K562 (cell line): ENCODE measurements around the gene FAM131C. TPM values are rescaled to one million over a fixed set of nuclear protein-coding genes. Genes with fewer than 3 reads are reported as not detected.

Experiments
- C11orf30 ChIP-seq: fragments of 450-650 bp; IDR thresholded peaks from 2 replicates; pipeline ENCODE4 v1.6.1; 2016; ENCODE audit warnings: low read depth, mild to moderate bottlenecking
- CEBPB ChIP-seq: fragments of 450-650 bp; IDR thresholded peaks from 2 replicates; pipeline ENCODE4 v1.6.1; 2016; ENCODE audit warnings: missing genetic modification characterization, missing compliant biosample characterization
- FOSL1 ChIP-seq: fragments of 200-800 bp; sonication (Bioruptor generic); conservative IDR thresholded peaks from 2 replicates; pipeline ENCODE4 v1.6.1; 2016; ENCODE audit warnings: missing genetic modification characterization, missing compliant biosample characterization
- HLTF ChIP-seq: fragments of 450-650 bp; IDR thresholded peaks from 2 replicates; pipeline ENCODE4 v1.6.1; 2016
- NBN ChIP-seq: fragments of 450-650 bp; IDR thresholded peaks from 2 replicates; pipeline ENCODE4 v1.6.1; 2016; ENCODE audit warnings: low read depth, mild to moderate bottlenecking
- NCOA1 ChIP-seq: fragments of 450-650 bp; IDR thresholded peaks from 2 replicates; pipeline ENCODE4 v1.6.1; 2016; ENCODE audit warnings: low read depth
- RBM14 ChIP-seq: fragments of 200-400 bp; formaldehyde crosslinking; IDR thresholded peaks from 2 replicates; pipeline ENCODE4 v1.6.1; 2018; ENCODE audit warnings: low read depth, mild to moderate bottlenecking, low read length, moderate library complexity, borderline replicate concordance; ENCODE audit not compliant: insufficient read depth
- SIRT6 ChIP-seq: IDR thresholded peaks from one replicate; pipeline ENCODE4 v1.6.1; 2012; ENCODE audit warnings: low read depth, mild to moderate bottlenecking, control low read depth, inconsistent platforms, low read length, moderate library complexity
- SMAD2 ChIP-seq: fragments of 150-350 bp; IDR thresholded peaks from 2 replicates; pipeline ENCODE4 v1.6.1; 2014; ENCODE audit warnings: low read depth, mild to moderate bottlenecking, low read length
- SRSF7 ChIP-seq: fragments of 200-400 bp; formaldehyde crosslinking; optimal IDR thresholded peaks from 2 replicates; pipeline ENCODE3; 2017; ENCODE audit warnings: mild to moderate bottlenecking, low read depth, low read length
- TCF7L2 ChIP-seq: fragments of 150-350 bp; IDR thresholded peaks from 2 replicates; pipeline ENCODE4 v1.6.1; 2016; ENCODE audit warnings: low read depth, mild to moderate bottlenecking, low read length, moderate library complexity
- TOE1 ChIP-seq, 2 experiments: fragments of 450-650 bp in 1 of 2; sonication (generic) in 1 of 2; formaldehyde crosslinking in 1 of 2; IDR thresholded peaks; 2 replicates each; pipeline versions ENCODE4 v1.7.1 to v1.8.0; 2016 to 2022; ENCODE audit warnings: borderline replicate concordance in 2 of 2, mild to moderate bottlenecking in 2 of 2, antibody characterized with exemption in 1 of 2, inconsistent platforms in 1 of 2, low read depth in 1 of 2, missing genetic modification reagents in 1 of 2, moderate library complexity in 1 of 2
- ZNF347 ChIP-seq: fragments of 450-650 bp; formaldehyde crosslinking; IDR thresholded peaks from 2 replicates; pipeline ENCODE4 v1.4.0; 2020; ENCODE audit warnings: low read depth, mild to moderate bottlenecking, moderate library complexity
- ZNF561 ChIP-seq: fragments of 450-650 bp; formaldehyde crosslinking; conservative IDR thresholded peaks from 2 replicates; pipeline ENCODE4 v1.4.0; 2020; ENCODE audit warnings: mild to moderate bottlenecking, moderate library complexity
- ZNF583 ChIP-seq: fragments of 250-450 bp; sonication (Bioruptor Pico); IDR thresholded peaks from 2 replicates; pipeline ENCODE4 v1.4.0; 2020
- polyA plus RNA-seq, 8 experiments: library from polyadenylated mRNA; depleted of rRNA in 4 of 8; stranded (reverse) in 5 of 8; unstranded in 3 of 8; fragments of >200 nt; fragmentation: Nextera tagmentation in 2 of 8; fragmentation: Illumina TruSeq in 1 of 8; extraction: Ambion mirVana in 2 of 8; extraction: Trizol in 1 of 8; gene quantifications; 2 replicates each; pipeline versions ENCODE4 v1.2.1 to v1.2.3, GENCODE V29; 2011 to 2014; ENCODE audit warnings: inconsistent platforms in 1 of 8, missing spikeins in 1 of 8
- total RNA-seq, 7 experiments: library from RNA; depleted of rRNA in 6 of 7; stranded (reverse); fragments of >200 nt in 6 of 7; fragmentation: Illumina TruSeq in 2 of 7; extraction: Trizol in 2 of 7; gene quantifications; 2 replicates each; pipeline versions ENCODE4 v1.2.1 to v1.2.3, GENCODE V29; 2011 to 2021; ENCODE audit warnings: low replicate concordance in 1 of 7
- TF ChIP-seq, protein P1 (sequence below): fragments of 250-450 bp; sonication (Bioruptor Pico); IDR thresholded peaks from 2 replicates; pipeline ENCODE4 v1.8.0; 2022; ENCODE audit warnings: inconsistent platforms
- TF ChIP-seq, protein P2 (sequence below): fragments of 250-450 bp; sonication (Bioruptor Pico); IDR thresholded peaks from 2 replicates; pipeline ENCODE4 v1.9.0; 2021; ENCODE audit warnings: mild to moderate bottlenecking, inconsistent platforms
- TF ChIP-seq, protein P3 (sequence below): fragments of 450-650 bp; IDR thresholded peaks from one replicate; pipeline ENCODE4 v1.6.1; 2018; ENCODE audit warnings: mild to moderate bottlenecking, moderate library complexity; ENCODE audit not compliant: partially characterized antibody
- TF ChIP-seq, protein P4 (sequence below): fragments of 250-450 bp; sonication (Bioruptor Pico); IDR thresholded peaks from 2 replicates; pipeline ENCODE4 v1.5.0; 2020; ENCODE audit warnings: mild to moderate bottlenecking

FAM131C gene
- total and polyA plus RNA-seq, 9 of the 15 experiments (the other 6 are each of a cell fraction or from before 2014, with no cell fraction given), result 0.10 to 0.29 (median 0.16) TPM; not detected in 6

DNA sequence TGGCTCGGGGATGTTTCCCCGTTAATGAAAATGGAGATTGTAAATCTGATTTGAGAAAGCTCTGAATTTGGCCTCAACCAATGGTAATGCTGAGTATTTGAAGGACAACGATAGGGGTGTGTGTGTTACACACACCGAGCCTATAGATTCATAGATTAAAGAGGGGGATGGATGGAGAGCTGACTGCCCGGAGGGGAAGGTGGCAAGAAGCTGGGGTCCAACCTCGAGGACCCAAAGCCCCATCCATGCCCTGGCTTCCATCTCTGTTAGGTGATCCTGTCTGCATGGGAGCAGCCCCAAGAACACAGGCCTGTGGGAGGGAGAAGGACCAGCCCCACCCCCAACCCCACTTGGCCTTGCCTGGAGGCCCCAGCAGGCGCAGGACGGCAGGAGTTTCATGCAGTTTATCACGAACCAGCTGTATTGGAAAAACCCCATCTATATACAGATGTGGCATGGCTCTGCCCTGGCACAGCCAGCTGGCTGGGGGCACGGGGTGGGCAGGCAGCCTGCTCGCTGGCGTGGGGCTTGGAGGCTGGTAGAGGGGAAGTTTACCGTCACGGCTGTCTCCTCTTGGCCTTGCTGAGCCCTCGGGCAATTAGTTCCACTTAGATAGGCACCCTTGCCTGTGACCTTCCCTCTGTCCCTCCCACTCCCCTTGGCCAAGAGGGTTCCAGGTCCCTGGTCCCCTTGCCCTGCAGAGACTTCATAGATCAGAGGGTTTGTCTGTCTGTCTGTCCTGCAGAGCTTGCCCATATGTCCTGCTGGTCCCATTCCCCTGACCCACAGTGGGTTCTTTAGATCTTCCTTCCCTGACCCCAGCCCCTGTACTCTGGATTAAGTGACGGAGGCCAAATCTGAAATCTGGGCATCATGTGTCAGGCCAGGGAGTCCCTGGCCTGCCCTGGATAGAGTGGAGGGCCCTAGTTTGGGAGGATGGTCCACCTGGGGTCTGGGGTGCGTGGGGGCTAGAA lies 58.7 kb downstream of the FAM131C start (continued):
- no peak for TF ChIP-seq FOSL1
- TF ChIP-seq HLTF, result no peak
- TF ChIP-seq, protein P1, sequence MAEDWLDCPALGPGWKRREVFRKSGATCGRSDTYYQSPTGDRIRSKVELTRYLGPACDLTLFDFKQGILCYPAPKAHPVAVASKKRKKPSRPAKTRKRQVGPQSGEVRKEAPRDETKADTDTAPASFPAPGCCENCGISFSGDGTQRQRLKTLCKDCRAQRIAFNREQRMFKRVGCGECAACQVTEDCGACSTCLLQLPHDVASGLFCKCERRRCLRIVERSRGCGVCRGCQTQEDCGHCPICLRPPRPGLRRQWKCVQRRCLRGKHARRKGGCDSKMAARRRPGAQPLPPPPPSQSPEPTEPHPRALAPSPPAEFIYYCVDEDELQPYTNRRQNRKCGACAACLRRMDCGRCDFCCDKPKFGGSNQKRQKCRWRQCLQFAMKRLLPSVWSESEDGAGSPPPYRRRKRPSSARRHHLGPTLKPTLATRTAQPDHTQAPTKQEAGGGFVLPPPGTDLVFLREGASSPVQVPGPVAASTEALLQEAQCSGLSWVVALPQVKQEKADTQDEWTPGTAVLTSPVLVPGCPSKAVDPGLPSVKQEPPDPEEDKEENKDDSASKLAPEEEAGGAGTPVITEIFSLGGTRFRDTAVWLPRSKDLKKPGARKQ, result no peak
- no peak for TF ChIP-seq ZNF583 (CRISPR knock-in tag)
- no peak for TF ChIP-seq SIRT6
- no peak for TF ChIP-seq ZNF347 (CRISPR knock-in tag)
- no peak for TF ChIP-seq TCF7L2
- TF ChIP-seq RBM14, result no peak
- no peak for TF ChIP-seq NBN
- no peak for TF ChIP-seq TOE1 (IDR thresholded peaks at IDR 0.05; ENCODE audit: borderline replicate concordance)
- no peak for TF ChIP-seq TOE1 (CRISPR knock-in tag; IDR thresholded peaks at IDR 0.05; ENCODE audit: borderline replicate concordance, low read depth)
- TF ChIP-seq C11orf30, result no peak
- no peak for TF ChIP-seq SRSF7
- no peak for TF ChIP-seq ZNF561 (CRISPR knock-in tag)
- TF ChIP-seq, protein P2, sequence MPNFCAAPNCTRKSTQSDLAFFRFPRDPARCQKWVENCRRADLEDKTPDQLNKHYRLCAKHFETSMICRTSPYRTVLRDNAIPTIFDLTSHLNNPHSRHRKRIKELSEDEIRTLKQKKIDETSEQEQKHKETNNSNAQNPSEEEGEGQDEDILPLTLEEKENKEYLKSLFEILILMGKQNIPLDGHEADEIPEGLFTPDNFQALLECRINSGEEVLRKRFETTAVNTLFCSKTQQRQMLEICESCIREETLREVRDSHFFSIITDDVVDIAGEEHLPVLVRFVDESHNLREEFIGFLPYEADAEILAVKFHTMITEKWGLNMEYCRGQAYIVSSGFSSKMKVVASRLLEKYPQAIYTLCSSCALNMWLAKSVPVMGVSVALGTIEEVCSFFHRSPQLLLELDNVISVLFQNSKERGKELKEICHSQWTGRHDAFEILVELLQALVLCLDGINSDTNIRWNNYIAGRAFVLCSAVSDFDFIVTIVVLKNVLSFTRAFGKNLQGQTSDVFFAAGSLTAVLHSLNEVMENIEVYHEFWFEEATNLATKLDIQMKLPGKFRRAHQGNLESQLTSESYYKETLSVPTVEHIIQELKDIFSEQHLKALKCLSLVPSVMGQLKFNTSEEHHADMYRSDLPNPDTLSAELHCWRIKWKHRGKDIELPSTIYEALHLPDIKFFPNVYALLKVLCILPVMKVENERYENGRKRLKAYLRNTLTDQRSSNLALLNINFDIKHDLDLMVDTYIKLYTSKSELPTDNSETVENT (CRISPR knock-in tag), result no peak
- no peak for TF ChIP-seq NCOA1
- TF ChIP-seq, protein P3, sequence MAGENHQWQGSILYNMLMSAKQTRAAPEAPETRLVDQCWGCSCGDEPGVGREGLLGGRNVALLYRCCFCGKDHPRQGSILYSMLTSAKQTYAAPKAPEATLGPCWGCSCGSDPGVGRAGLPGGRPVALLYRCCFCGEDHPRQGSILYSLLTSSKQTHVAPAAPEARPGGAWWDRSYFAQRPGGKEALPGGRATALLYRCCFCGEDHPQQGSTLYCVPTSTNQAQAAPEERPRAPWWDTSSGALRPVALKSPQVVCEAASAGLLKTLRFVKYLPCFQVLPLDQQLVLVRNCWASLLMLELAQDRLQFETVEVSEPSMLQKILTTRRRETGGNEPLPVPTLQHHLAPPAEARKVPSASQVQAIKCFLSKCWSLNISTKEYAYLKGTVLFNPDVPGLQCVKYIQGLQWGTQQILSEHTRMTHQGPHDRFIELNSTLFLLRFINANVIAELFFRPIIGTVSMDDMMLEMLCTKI, result no peak
- TF ChIP-seq, protein P4, sequence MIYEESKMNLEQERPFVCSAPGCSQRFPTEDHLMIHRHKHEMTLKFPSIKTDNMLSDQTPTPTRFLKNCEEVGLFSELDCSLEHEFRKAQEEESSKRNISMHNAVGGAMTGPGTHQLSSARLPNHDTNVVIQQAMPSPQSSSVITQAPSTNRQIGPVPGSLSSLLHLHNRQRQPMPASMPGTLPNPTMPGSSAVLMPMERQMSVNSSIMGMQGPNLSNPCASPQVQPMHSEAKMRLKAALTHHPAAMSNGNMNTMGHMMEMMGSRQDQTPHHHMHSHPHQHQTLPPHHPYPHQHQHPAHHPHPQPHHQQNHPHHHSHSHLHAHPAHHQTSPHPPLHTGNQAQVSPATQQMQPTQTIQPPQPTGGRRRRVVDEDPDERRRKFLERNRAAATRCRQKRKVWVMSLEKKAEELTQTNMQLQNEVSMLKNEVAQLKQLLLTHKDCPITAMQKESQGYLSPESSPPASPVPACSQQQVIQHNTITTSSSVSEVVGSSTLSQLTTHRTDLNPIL (CRISPR knock-in tag), result no peak
- no peak for TF ChIP-seq SMAD2
- TF ChIP-seq CEBPB (tag), result no peak
